PC-3 (cell line): ENCODE data around the gene MZT2B.

Experiments used
- EZH2 ChIP-seq: fragments of 300-600 bp; sonication (generic); IDR thresholded peaks from one replicate; pipeline ENCODE4 v1.6.1; 2017; ENCODE audit warnings: antibody characterized with exemption, mild to moderate bottlenecking, low read length; ENCODE audit not compliant: unreplicated experiment
- EZH2phosphoT487 ChIP-seq: fragments of 300-600 bp; sonication (generic); IDR thresholded peaks from 2 replicates; pipeline ENCODE4 v1.6.1; 2018; ENCODE audit warnings: mild to moderate bottlenecking, antibody characterized with exemption, low read length, borderline replicate concordance
- TF ChIP-seq, protein P1 (sequence below): fragments of 300-600 bp; sonication (generic); conservative IDR thresholded peaks from 2 replicates; pipeline ENCODE4 v1.5.1; 2017; ENCODE audit warnings: antibody characterized with exemption, low read depth, mild to moderate bottlenecking, low read length

DNA sequence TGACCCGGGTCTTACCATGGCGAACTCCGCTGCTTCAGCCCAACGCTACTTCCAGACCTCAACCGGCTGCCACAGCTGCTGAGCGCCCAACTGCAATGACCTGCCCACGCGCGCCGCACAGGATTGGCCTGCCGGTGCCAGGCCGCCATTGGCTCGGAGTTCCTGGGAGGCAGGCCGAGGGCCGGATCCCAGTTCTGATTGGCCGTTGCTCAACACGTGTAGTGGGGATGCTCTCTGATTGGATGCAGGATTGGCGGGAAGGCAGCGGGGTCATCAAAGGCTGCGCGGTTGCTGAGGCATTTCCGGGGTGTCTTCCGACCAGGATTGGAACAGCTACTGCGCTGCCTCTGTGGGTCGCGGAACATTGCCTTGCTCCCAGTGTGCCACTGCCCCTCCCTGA, 16.3 kb downstream of the MZT2B start, which contains the start of gene TUBA3E:
- TF ChIP-seq, protein P1, sequence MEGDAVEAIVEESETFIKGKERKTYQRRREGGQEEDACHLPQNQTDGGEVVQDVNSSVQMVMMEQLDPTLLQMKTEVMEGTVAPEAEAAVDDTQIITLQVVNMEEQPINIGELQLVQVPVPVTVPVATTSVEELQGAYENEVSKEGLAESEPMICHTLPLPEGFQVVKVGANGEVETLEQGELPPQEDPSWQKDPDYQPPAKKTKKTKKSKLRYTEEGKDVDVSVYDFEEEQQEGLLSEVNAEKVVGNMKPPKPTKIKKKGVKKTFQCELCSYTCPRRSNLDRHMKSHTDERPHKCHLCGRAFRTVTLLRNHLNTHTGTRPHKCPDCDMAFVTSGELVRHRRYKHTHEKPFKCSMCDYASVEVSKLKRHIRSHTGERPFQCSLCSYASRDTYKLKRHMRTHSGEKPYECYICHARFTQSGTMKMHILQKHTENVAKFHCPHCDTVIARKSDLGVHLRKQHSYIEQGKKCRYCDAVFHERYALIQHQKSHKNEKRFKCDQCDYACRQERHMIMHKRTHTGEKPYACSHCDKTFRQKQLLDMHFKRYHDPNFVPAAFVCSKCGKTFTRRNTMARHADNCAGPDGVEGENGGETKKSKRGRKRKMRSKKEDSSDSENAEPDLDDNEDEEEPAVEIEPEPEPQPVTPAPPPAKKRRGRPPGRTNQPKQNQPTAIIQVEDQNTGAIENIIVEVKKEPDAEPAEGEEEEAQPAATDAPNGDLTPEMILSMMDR = no peak
- no peak for TF ChIP-seq EZH2
- TF ChIP-seq EZH2phosphoT487 = no peak
